MM.1S (cell line): ENCODE results near the gene NPPB.

ENCODE experiments used
- DNase-seq: peaks from one replicate; pipeline ENCODE4 v3.0.0-alpha.2; 2015
- H2AFZ ChIP-seq: fragments of 300-600 bp; sonication (generic); 2 replicates; pipeline ENCODE4 v1.6.0; 2016; ENCODE audit warnings: antibody characterized with exemption, low read length
- H3F3A ChIP-seq: fragments of 300-600 bp; sonication (generic); 2 replicates; pipeline ENCODE4 v1.6.1; 2016; ENCODE audit warnings: mild to moderate bottlenecking, antibody characterized with exemption, low read length, moderate library complexity, mixed read lengths; ENCODE audit not compliant: insufficient read depth
- H3K27ac ChIP-seq: fragments of 300-600 bp; sonication (generic); 2 replicates; pipeline ENCODE4 v1.5.1; 2016; ENCODE audit warnings: mild to moderate bottlenecking, low read length
- H3K27me3 ChIP-seq: fragments of 300-600 bp; sonication (generic); replicated peaks from 2 replicates; pipeline ENCODE4 v1.6.0; 2016; ENCODE audit warnings: low read length; ENCODE audit not compliant: insufficient read depth
- H3K36me3 ChIP-seq: fragments of 300-600 bp; sonication (generic); replicated peaks from 2 replicates; pipeline ENCODE4 v1.6.1; 2016; ENCODE audit warnings: mild to moderate bottlenecking, low read length, mixed read lengths; ENCODE audit not compliant: insufficient read depth
- H3K4me1 ChIP-seq: fragments of 300-600 bp; sonication (generic); 2 replicates; pipeline ENCODE4 v1.6.1; 2016; ENCODE audit warnings: low read length, mixed read lengths
- H3K4me2 ChIP-seq: fragments of 300-600 bp; sonication (generic); 2 replicates; pipeline ENCODE4 v1.6.0; 2016; ENCODE audit warnings: low read depth, low read length
- H3K4me3 ChIP-seq: fragments of 300-600 bp; sonication (generic); 2 replicates; pipeline ENCODE4 v1.5.1; 2016; ENCODE audit warnings: low read length, mixed read lengths
- H3K79me2 ChIP-seq: fragments of 300-600 bp; sonication (generic); 2 replicates; pipeline ENCODE4 v1.6.1; 2016; ENCODE audit warnings: mixed run types, low read length, mixed read lengths
- H3K9ac ChIP-seq: fragments of 300-600 bp; sonication (generic); 2 replicates; pipeline ENCODE4 v1.6.1; 2016; ENCODE audit warnings: low read length, mixed read lengths
- H3K9me2 ChIP-seq: fragments of 300-600 bp; sonication (generic); replicated peaks from 2 replicates; pipeline ENCODE4 v1.6.1; 2016; ENCODE audit warnings: mild to moderate bottlenecking, low read length, mixed read lengths; ENCODE audit not compliant: insufficient read depth
- H3K9me3 ChIP-seq: fragments of 300-600 bp; sonication (generic); replicated peaks from 2 replicates; pipeline ENCODE4 v1.6.1; 2016; ENCODE audit warnings: mild to moderate bottlenecking, low read length, mixed read lengths; ENCODE audit not compliant: insufficient read depth
- H4K20me1 ChIP-seq: fragments of 300-600 bp; sonication (generic); 2 replicates; pipeline ENCODE4 v1.6.1; 2016; ENCODE audit warnings: mild to moderate bottlenecking, low read length, moderate library complexity, mixed read lengths; ENCODE audit not compliant: insufficient read depth
- CTCF ChIP-seq: fragments of 300-600 bp; sonication (generic); IDR thresholded peaks from 2 replicates; pipeline ENCODE4 v1.5.1; 2016; ENCODE audit warnings: antibody characterized with exemption, low read length, mixed read lengths
- EZH2 ChIP-seq: fragments of 300-600 bp; sonication (generic); optimal IDR thresholded peaks from 2 replicates; pipeline ENCODE3; 2017; ENCODE audit warnings: low read depth, mild to moderate bottlenecking, antibody characterized with exemption, low read length, mixed read lengths
- EZH2phosphoT487 ChIP-seq: fragments of 300-600 bp; sonication (generic); IDR thresholded peaks from 2 replicates; pipeline ENCODE4 v1.6.1; 2018; ENCODE audit warnings: antibody characterized with exemption, low read length

NPPB gene

GRCh38 chr1:11833900-11834299 lies 24.8 kb downstream of the NPPB start:
- Histone ChIP-seq H3K9ac (no peak overlapping the region), H3K36me3 (no peaks in the 10 kb centered on the region)

DNA sequence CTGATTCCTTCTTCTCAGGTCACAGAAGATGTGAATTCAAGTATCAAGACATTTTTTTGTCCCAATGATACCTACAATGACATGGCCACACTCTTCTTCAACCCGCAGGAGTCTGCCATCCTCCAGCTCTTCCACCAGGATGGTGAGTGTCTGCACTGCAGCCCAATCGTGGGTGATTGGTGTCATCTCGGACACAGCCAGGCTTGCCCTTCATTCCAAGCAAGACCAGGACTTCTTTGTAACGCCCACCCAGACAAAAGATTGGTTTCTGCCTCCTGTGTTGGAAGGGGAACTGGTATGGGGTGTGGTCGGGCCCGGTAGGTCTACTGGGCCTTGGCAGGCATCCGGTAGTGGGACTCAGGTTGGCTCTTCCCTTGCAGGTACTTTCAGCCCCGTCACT lies 25.2 kb downstream of the NPPB start:
- H3K27ac ChIP-seq, result no peak overlapping the region
- no peaks in the 10 kb centered on the region for H3K36me3 ChIP-seq
- no peaks in the 10 kb centered on the region for H3K9me3 ChIP-seq
- no peaks in the 10 kb centered on the region for H3K4me1 ChIP-seq
- TF ChIP-seq EZH2phosphoT487 (no peak), CTCF (no peak), EZH2 (no peak)
- no peak for DNase-seq
- no peak overlapping the region for H2AFZ ChIP-seq
- H3K9ac ChIP-seq, result no peak overlapping the region
- H3K4me3 ChIP-seq, result no peak overlapping the region
- no peaks in the 10 kb centered on the region for H4K20me1 ChIP-seq
- H3K9me2 ChIP-seq, result no peaks in the 10 kb centered on the region
- no peaks in the 10 kb centered on the region for H3K27me3 ChIP-seq
- no peaks in the 10 kb centered on the region for H3K79me2 ChIP-seq
- no peak overlapping the region for H3K4me2 ChIP-seq
- H3F3A ChIP-seq, result no peaks in the 10 kb centered on the region

More at GRCh38 chr1:11833900-11834299, 24.8 kb downstream of the NPPB start:
- Histone ChIP-seq H3F3A (no peaks in the 10 kb centered on the region), H3K4me1 (no peaks in the 10 kb centered on the region), H2AFZ (no peak overlapping the region), H4K20me1 (no peaks in the 10 kb centered on the region), H3K79me2 (no peaks in the 10 kb centered on the region), H3K9me2 (no peaks in the 10 kb centered on the region), H3K4me2 (no peak overlapping the region), H3K27me3 (no peaks in the 10 kb centered on the region), H3K4me3 (no peak overlapping the region), H3K27ac (no peak overlapping the region), H3K9me3 (no peaks in the 10 kb centered on the region)
- no peak for DNase-seq
- no peak for TF ChIP-seq CTCF

DNA sequence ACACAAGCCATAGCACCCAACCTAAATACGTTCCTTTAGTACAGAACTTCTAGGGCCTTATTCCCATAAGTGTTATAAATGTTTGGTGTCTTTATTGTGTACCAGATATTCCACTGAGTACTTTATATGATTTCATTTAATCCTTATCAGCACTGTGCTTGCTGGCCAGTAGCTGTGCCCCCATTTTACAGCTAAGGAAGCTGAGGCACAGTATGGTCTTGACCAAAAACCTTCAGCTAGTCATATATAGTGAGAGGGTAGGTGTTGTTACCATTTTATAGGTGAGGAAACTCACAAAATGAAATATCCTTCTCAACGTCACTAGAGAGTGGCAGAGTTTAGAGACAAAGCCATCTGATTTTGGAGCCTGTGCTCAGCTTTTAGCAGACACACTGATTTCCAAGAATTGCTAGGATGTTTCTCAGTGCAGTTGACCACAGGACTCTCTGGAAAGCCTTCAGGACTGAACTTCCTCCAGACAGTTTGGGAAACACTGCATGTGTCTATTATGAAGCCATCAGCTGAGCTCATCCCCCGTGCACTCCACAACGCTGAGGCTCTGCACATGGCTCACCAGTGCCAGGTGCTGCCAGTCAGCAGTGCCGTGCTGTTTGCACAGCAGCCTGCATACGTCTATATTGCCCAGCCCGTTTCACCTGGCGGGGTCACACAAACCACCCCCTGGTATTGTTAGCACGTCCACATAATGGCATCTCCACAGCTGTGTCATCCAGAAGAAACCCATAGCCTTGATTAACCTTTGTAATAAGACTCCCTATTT lies 26.6 kb downstream of the NPPB start:
- Histone ChIP-seq H2AFZ (no peak overlapping the region), H3K4me1 (no peaks in the 10 kb centered on the region), H3K27ac (no peak overlapping the region), H3K36me3 (no peaks in the 10 kb centered on the region), H3K4me3 (no peak overlapping the region), H3K27me3 (no peaks in the 10 kb centered on the region), H3K4me2 (no peak overlapping the region), H3K9me2 (no peaks in the 10 kb centered on the region), H3K9ac (no peak overlapping the region), H3F3A (no peaks in the 10 kb centered on the region), H3K9me3 (no peaks in the 10 kb centered on the region), H3K79me2 (no peaks in the 10 kb centered on the region), H4K20me1 (no peaks in the 10 kb centered on the region)
- DNase-seq, result no peak
- no peak for TF ChIP-seq EZH2
- no peak for TF ChIP-seq CTCF
- no peak for TF ChIP-seq EZH2phosphoT487
